Fibroblast of the aortic adventitia (primary cell): ENCODE data around the gene CNGB1. TPM values are rescaled to one million over a fixed set of nuclear protein-coding genes. Genes with fewer than 3 reads are reported as not detected.
A peak's percentile ranks its signal among the peaks of the same experiment; 100 is the strongest.

Source experiments
- DNase-seq: peaks from one replicate; pipeline ENCODE4 v3.0.0-alpha.2; 2010; ENCODE audit warnings: low read depth
- H3K4me3 ChIP-seq: 2 replicates; pipeline ENCODE4 v1.5.1; 2011; ENCODE audit warnings: low read depth, mild to moderate bottlenecking, control low read depth, low read length, moderate library complexity
- CTCF ChIP-seq: IDR thresholded peaks from 2 replicates; pipeline ENCODE4 v1.5.1; 2011; ENCODE audit warnings: mild to moderate bottlenecking, low read length, control low read depth, inconsistent platforms; ENCODE audit not compliant: insufficient read depth
- total RNA-seq: library from RNA; depleted of rRNA; stranded (reverse); fragments of >200 nt; gene quantifications from 2 replicates; pipeline ENCODE4 v1.2.3, GENCODE V29; 2012; ENCODE audit warnings: low replicate concordance

Gene CNGB1
- total RNA-seq, 1 donor: not detected

- TF ChIP-seq CTCF: no peak
- H3K4me3 ChIP-seq: no peak overlapping the region
- peak; percentile 40 for DNase-seq
Measured at GRCh38 chr16:57941016-57941664, 29.8 kb downstream of the CNGB1 start.

- no peak for TF ChIP-seq CTCF
- H3K4me3 ChIP-seq: no peak overlapping the region
- DNase-seq: no peak
Measured at GRCh38 chr16:57940382-57940966, 30.5 kb downstream of the CNGB1 start.

GRCh38 chr16:57939872-57940224, 31.1 kb downstream of the CNGB1 start:
- no peak overlapping the region for H3K4me3 ChIP-seq
- no peak for DNase-seq
- TF ChIP-seq CTCF: no peak

GRCh38 chr16:57938936-57939871, 31.7 kb downstream of the CNGB1 start:
- peak; percentile 91 for DNase-seq
- peak; percentile 15 for TF ChIP-seq CTCF
- no peak overlapping the region for H3K4me3 ChIP-seq

- H3K4me3 ChIP-seq: no peak overlapping the region
- TF ChIP-seq CTCF: no peak
- no peak for DNase-seq
Measured at GRCh38 chr16:57938484-57938883, 32.4 kb downstream of the CNGB1 start.

- peak; percentile 14 for DNase-seq
- H3K4me3 ChIP-seq: no peak overlapping the region
- no peak for TF ChIP-seq CTCF
Measured at GRCh38 chr16:57937861-57938260, 33.1 kb downstream of the CNGB1 start.
